ENCODE results near the gene RPL13A. TPM values are rescaled to one million over a fixed set of nuclear protein-coding genes. Genes with fewer than 3 reads are reported as not detected.

The RPL13A gene
- total and polyA plus RNA-seq, 2 experiments from 2014 or later: 2,105 to 2,412 TPM

DNA sequence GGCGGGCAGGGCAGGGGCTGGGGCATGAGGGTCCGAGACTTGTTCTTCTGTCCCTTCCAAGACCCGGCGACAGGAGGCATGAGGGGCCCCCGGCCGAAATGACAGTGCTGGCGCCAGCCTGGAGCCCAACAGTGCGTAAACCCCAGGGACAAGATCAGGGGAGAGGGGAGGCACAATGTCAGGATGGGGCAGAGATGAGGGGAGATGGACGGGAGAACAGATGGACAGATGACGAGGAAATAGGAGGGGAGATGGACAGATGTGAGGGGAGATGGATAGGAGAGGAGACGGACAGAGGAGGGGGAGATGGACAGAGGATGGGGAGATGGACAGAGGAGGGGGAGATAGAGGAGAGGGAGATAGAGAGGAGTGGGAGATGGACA, 12.9 kb upstream of the RPL13A start:
- H3K27me3 Mint-ChIP-seq (ENCODE audit: insufficient read depth, low read depth, poor library complexity): peaks cover 23% of the 10 kb centered on the region
- no peaks in the 10 kb centered on the region for H3K79me2 ChIP-seq (replicated peaks; ENCODE audit: insufficient read depth)
- H3K9me3 Mint-ChIP-seq: peaks cover 3% of the 10 kb centered on the region; the same call in 2 of the 3 replicates
- H3K36me3 ChIP-seq (ENCODE audit: insufficient read depth): no peaks in the 10 kb centered on the region
- DNase-seq (ENCODE audit: low spot score): no peak
- peak overlapping the region; percentile 65 for H3K4me3 ChIP-seq
- ATAC-seq: no peak
- H3K4me1 Mint-ChIP-seq: peaks cover 17% of the 10 kb centered on the region
- no peaks in the 10 kb centered on the region; the same call in 1 of the 2 replicates for H3K27me3 ChIP-seq (ENCODE audit: insufficient read depth)
- no peak for TF ChIP-seq ETS1 (IDR thresholded peaks at IDR 0.05)
- TF ChIP-seq CREB1 (CRISPR knock-in tag; IDR thresholded peaks at IDR 0.05; ENCODE audit: low read depth): no peak
- no peak for TF ChIP-seq JUNB (IDR thresholded peaks at IDR 0.05; ENCODE audit: unreplicated experiment)
- TF ChIP-seq, protein P1, sequence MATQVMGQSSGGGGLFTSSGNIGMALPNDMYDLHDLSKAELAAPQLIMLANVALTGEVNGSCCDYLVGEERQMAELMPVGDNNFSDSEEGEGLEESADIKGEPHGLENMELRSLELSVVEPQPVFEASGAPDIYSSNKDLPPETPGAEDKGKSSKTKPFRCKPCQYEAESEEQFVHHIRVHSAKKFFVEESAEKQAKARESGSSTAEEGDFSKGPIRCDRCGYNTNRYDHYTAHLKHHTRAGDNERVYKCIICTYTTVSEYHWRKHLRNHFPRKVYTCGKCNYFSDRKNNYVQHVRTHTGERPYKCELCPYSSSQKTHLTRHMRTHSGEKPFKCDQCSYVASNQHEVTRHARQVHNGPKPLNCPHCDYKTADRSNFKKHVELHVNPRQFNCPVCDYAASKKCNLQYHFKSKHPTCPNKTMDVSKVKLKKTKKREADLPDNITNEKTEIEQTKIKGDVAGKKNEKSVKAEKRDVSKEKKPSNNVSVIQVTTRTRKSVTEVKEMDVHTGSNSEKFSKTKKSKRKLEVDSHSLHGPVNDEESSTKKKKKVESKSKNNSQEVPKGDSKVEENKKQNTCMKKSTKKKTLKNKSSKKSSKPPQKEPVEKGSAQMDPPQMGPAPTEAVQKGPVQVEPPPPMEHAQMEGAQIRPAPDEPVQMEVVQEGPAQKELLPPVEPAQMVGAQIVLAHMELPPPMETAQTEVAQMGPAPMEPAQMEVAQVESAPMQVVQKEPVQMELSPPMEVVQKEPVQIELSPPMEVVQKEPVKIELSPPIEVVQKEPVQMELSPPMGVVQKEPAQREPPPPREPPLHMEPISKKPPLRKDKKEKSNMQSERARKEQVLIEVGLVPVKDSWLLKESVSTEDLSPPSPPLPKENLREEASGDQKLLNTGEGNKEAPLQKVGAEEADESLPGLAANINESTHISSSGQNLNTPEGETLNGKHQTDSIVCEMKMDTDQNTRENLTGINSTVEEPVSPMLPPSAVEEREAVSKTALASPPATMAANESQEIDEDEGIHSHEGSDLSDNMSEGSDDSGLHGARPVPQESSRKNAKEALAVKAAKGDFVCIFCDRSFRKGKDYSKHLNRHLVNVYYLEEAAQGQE (IDR thresholded peaks at IDR 0.05; ENCODE audit: unreplicated experiment): no peak
- no peak for TF ChIP-seq EZH2 (IDR thresholded peaks at IDR 0.05; ENCODE audit: low read depth, unreplicated experiment)
- no peak for TF ChIP-seq CTCF (conservative IDR thresholded peaks at IDR 0.05; ENCODE audit: low read depth in 2 of 2)
- TF ChIP-seq STAT1 (IDR thresholded peaks at IDR 0.05; ENCODE audit: unreplicated experiment): no peak
- peak overlapping the region; percentile 55; the same call in 2 of the 3 replicates for H3K4me3 Mint-ChIP-seq
- no peaks in the 10 kb centered on the region for H4K20me1 ChIP-seq (replicated peaks; ENCODE audit: insufficient read depth)
- no peak overlapping the region for H2AFZ ChIP-seq
- H3K4me2 ChIP-seq: peak overlapping the region; percentile 81
- peaks cover 16% of the 10 kb centered on the region; the same call in 2 of the 3 replicates for H3K36me3 Mint-ChIP-seq (ENCODE audit: low read depth)
- H3K4me1 ChIP-seq (ENCODE audit: insufficient read depth): peaks cover 5% of the 10 kb centered on the region; the same call in 1 of the 2 replicates
- H3K27ac ChIP-seq (ENCODE audit: low read depth): no peak overlapping the region
- H3K9me2 ChIP-seq (ENCODE audit: insufficient read depth): no peaks in the 10 kb centered on the region
- H3F3A ChIP-seq (replicated peaks; ENCODE audit: low read depth): peaks cover 24% of the 10 kb centered on the region; the same call in 1 of the 2 replicates
- no peak overlapping the region for H3K27ac Mint-ChIP-seq

Data from GM23338 (cell line).